Mesenchymal stem cell (in vitro differentiated cells and primary cell): ENCODE data around the gene TMPRSS6.

ENCODE experiments used
- DNase-seq: peaks from one replicate; pipeline ENCODE4 v3.0.0-alpha.2; 2013
- H2AFZ ChIP-seq: one replicate; pipeline ENCODE4 v1.6.1; 2013; ENCODE audit warnings: low read depth, mild to moderate bottlenecking, control low read depth, inconsistent platforms, low read length, moderate library complexity
- H2AK5ac ChIP-seq: 2 replicates; pipeline ENCODE4 v1.6.1; 2013; ENCODE audit warnings: low read length, moderate library complexity, mild to moderate bottlenecking, inconsistent platforms; ENCODE audit not compliant: severe bottlenecking
- H2BK120ac ChIP-seq: one replicate; pipeline ENCODE4 v1.6.1; 2013; ENCODE audit warnings: low read depth, mild to moderate bottlenecking, inconsistent platforms, low read length, moderate library complexity
- H2BK12ac ChIP-seq, 2 experiments: one replicate each; pipeline ENCODE4 v1.6.1; 2013; ENCODE audit warnings: inconsistent platforms in 2 of 2, low read length in 2 of 2, mild to moderate bottlenecking in 2 of 2, moderate library complexity in 2 of 2, control low read depth in 1 of 2
- H2BK15ac ChIP-seq: one replicate; pipeline ENCODE4 v1.6.1; 2013; ENCODE audit warnings: mild to moderate bottlenecking, low read depth, inconsistent platforms; ENCODE audit not compliant: poor library complexity, severe bottlenecking
- H2BK5ac ChIP-seq: 2 replicates; pipeline ENCODE4 v1.6.1; 2013; ENCODE audit warnings: low read depth, mild to moderate bottlenecking, low read length, control low read depth, inconsistent platforms; ENCODE audit not compliant: poor library complexity, severe bottlenecking
- H3K14ac ChIP-seq, 2 experiments: one replicate each; pipeline ENCODE4 v1.6.1; 2013; ENCODE audit warnings: inconsistent platforms in 2 of 2, low read length in 2 of 2, control low read depth in 1 of 2, mild to moderate bottlenecking in 1 of 2, moderate library complexity in 1 of 2
- H3K18ac ChIP-seq, 2 experiments: one replicate each; pipeline ENCODE4 v1.6.1; 2013; ENCODE audit warnings: inconsistent platforms in 2 of 2, low read length in 2 of 2, control low read depth in 1 of 2, low read depth in 1 of 2, mild to moderate bottlenecking in 1 of 2
- H3K23ac ChIP-seq, 2 experiments: one replicate each; pipeline ENCODE4 v1.6.1; 2013; ENCODE audit warnings: inconsistent platforms in 2 of 2, low read length in 2 of 2, mild to moderate bottlenecking in 2 of 2, moderate library complexity in 2 of 2, control low read depth in 1 of 2
- H3K27ac ChIP-seq: 2 replicates; pipeline ENCODE4 v1.5.1; 2013; ENCODE audit warnings: mild to moderate bottlenecking, moderate library complexity, low read length, control low read depth, inconsistent platforms; ENCODE audit not compliant: poor library complexity, severe bottlenecking
- H3K27me3 ChIP-seq, 2 experiments: 2 replicates each; pipeline versions ENCODE4 v1.6.1 to v1.7.0; 2013; ENCODE audit warnings: low read length in 2 of 2, mild to moderate bottlenecking in 2 of 2, moderate library complexity in 2 of 2, control low read depth in 1 of 2, inconsistent platforms in 1 of 2; ENCODE audit not compliant: control insufficient read depth in 1 of 2, insufficient read depth in 1 of 2
- H3K36me3 ChIP-seq, 2 experiments: 2 replicates each; pipeline versions ENCODE4 v1.6.1 to v1.7.0; 2013; ENCODE audit warnings: low read length in 2 of 2, control low read depth in 1 of 2, inconsistent platforms in 1 of 2, low read depth in 1 of 2, mild to moderate bottlenecking in 1 of 2; ENCODE audit not compliant: insufficient read depth in 2 of 2, control insufficient read depth in 1 of 2
- H3K4ac ChIP-seq, 2 experiments: one replicate each; pipeline ENCODE4 v1.6.1; 2013; ENCODE audit warnings: inconsistent platforms in 2 of 2, low read length in 2 of 2, mild to moderate bottlenecking in 2 of 2, moderate library complexity in 2 of 2, control low read depth in 1 of 2, low read depth in 1 of 2
- H3K4me1 ChIP-seq: 2 replicates; pipeline ENCODE4 v1.6.1; 2013; ENCODE audit warnings: low read depth, low read length, control low read depth; ENCODE audit not compliant: control insufficient read depth, insufficient read depth
- H3K4me2 ChIP-seq: 2 replicates; pipeline ENCODE4 v1.6.1; 2013; ENCODE audit warnings: low read length, mild to moderate bottlenecking, inconsistent platforms; ENCODE audit not compliant: poor library complexity, severe bottlenecking
- H3K4me3 ChIP-seq, 2 experiments: 2 replicates each; pipeline versions ENCODE4 v1.5.1 to v1.7.0; 2013; ENCODE audit warnings: low read length in 2 of 2, mild to moderate bottlenecking in 2 of 2, control low read depth in 1 of 2, low read depth in 1 of 2; ENCODE audit not compliant: insufficient read depth in 1 of 2
- H3K79me1 ChIP-seq: replicated peaks from 2 replicates; pipeline ENCODE4 v1.6.1; 2013; ENCODE audit warnings: mild to moderate bottlenecking, control low read depth, low read length, inconsistent platforms; ENCODE audit not compliant: poor library complexity, severe bottlenecking
- H3K9ac ChIP-seq: 2 replicates; pipeline ENCODE4 v1.7.0; 2013; ENCODE audit warnings: mild to moderate bottlenecking, low read length, moderate library complexity
- H3K9me3 ChIP-seq: 2 replicates; pipeline ENCODE4 v1.7.0; 2013; ENCODE audit warnings: mild to moderate bottlenecking, low read length; ENCODE audit not compliant: control insufficient read depth
- H4K8ac ChIP-seq: one replicate; pipeline ENCODE4 v1.6.1; 2013; ENCODE audit warnings: inconsistent platforms, mild to moderate bottlenecking, low read length, moderate library complexity
- H4K91ac ChIP-seq: one replicate; pipeline ENCODE4 v1.6.1; 2013; ENCODE audit warnings: mild to moderate bottlenecking, low read length, inconsistent platforms
- WGBS: methylation state at CpG from one replicate; pipeline ENCODE4 v1.1.7; 2013; ENCODE audit warnings: mixed read lengths; 5-methylcytosine and 5-hydroxymethylcytosine counted together

Gene TMPRSS6

DNA sequence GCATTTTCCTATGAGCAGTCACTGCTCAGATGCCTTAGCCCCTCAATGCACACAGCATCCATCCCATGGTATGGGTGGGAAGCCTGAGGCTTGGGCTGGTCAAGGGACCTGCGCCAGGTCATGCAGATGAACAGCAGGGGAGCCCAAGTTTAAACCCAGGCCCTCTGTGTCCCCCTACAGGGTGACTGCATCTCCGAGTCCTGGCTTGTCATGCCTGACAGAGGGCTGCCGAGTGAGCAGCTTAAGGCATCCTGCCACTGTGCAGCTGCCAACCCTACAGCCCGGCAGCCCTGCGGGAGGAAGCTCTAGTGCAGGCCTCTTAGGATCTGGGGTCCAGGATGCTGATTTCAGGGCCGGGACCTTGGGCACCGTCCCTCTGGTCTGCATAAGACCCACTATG, 30.2 kb upstream of the TMPRSS6 start:
- Histone ChIP-seq H3K18ac (no peak overlapping the region), H4K91ac (no peak overlapping the region), H2BK5ac (no peak overlapping the region), H2BK15ac (no peak overlapping the region), H4K8ac (no peak overlapping the region), H3K23ac (no peak overlapping the region), H3K4me3 (no peak overlapping the region), H3K9ac (no peak overlapping the region), H2AK5ac (no peak overlapping the region), H3K9me3 (no peaks in the 10 kb centered on the region), H3K14ac (no peak overlapping the region), H3K4me2 (no peak overlapping the region), H3K27me3 (peaks cover 25 to 61% of the 10 kb centered on the region in 2 experiments), H3K79me1 (no peaks in the 10 kb centered on the region), H3K27ac (no peak overlapping the region), H2BK120ac (no peak overlapping the region), H3K4me1 (peaks cover 6% of the 10 kb centered on the region), H3K36me3 (no peaks in the 10 kb centered on the region), H2AFZ (no peak overlapping the region), H3K4ac (no peak overlapping the region), H2BK12ac (no peak overlapping the region)
- no peak for DNase-seq
- 90% methylated on average over 7 of the region's 7 CpGs for WGBS

DNA sequence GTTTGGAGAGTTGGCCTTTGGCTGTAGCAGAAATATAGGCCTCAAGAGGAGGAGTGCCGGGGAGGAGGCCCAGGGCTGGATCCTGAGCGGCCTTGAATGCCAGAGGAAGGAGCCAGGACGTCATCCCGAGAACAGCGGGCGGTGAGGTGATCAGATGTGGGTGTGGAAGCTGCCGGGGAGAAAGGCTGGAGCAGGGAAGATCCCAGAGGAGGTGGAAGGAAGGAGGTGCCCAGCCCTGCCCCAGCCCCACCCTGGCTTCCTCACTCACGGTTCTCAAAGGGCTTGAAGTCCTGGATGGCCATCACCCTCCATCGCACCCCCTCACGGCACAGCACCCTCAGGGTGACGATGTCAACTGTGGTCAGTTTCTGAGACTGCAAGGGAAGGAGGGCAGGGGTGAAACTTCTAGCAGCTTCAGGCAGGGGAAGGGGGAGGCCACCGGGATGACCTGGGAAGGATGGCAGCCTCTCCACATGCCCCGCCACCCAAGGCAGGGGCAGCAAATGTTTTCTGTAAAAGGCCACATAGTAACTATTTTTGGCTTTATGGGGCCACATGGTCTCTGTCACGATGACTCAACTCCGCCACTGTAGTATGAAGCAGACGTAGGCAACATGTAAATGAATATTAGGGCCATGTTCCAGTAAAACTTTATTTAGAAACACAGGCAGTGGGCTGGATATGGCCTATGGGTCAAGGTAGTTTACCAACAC, 29.5 kb upstream of the TMPRSS6 start:
- Histone ChIP-seq H2BK120ac (no peak overlapping the region), H3K9me3 (no peaks in the 10 kb centered on the region), H2BK5ac (no peak overlapping the region), H3K14ac (peak overlapping the region in 1 of 2 experiments; percentile 53), H2BK15ac (no peak overlapping the region), H3K36me3 (no peaks in the 10 kb centered on the region), H3K79me1 (no peaks in the 10 kb centered on the region), H2BK12ac (no peak overlapping the region), H4K8ac (no peak overlapping the region), H3K27me3 (peaks cover 27 to 54% of the 10 kb centered on the region in 2 experiments), H3K4me1 (peaks cover 6% of the 10 kb centered on the region), H3K4ac (no peak overlapping the region), H3K18ac (no peak overlapping the region), H3K23ac (no peak overlapping the region), H3K4me2 (no peak overlapping the region), H3K27ac (no peak overlapping the region), H3K9ac (no peak overlapping the region), H3K4me3 (no peak overlapping the region), H2AK5ac (no peak overlapping the region), H2AFZ (no peak overlapping the region), H4K91ac (no peak overlapping the region)
- WGBS: 82% methylated on average over 16 of the region's 16 CpGs
- peak; percentile 63 for DNase-seq

GRCh38 chr22:37137903-37138665, 28.6 kb upstream of the TMPRSS6 start:
- H3K27ac ChIP-seq: no peak overlapping the region
- H4K8ac ChIP-seq: no peak overlapping the region
- H3K4me1 ChIP-seq: peaks cover 6% of the 10 kb centered on the region
- H3K4me3 ChIP-seq: no peak overlapping the region
- H3K36me3 ChIP-seq: no peaks in the 10 kb centered on the region
- H3K27me3 ChIP-seq: peaks cover 27 to 45% of the 10 kb centered on the region in 2 experiments
- no peak overlapping the region for H3K4ac ChIP-seq
- H3K9ac ChIP-seq: no peak overlapping the region
- DNase-seq: no peak
- peak overlapping the region in 1 of 2 experiments; percentile 25 for H2BK12ac ChIP-seq
- H3K79me1 ChIP-seq: no peaks in the 10 kb centered on the region
- H2BK120ac ChIP-seq: no peak overlapping the region
- H2BK5ac ChIP-seq: no peak overlapping the region
- H3K9me3 ChIP-seq: no peaks in the 10 kb centered on the region
- no peak overlapping the region for H3K23ac ChIP-seq
- no peak overlapping the region for H3K4me2 ChIP-seq
- 82% methylated on average over 5 of the region's 6 CpGs for WGBS
- no peak overlapping the region for H2AFZ ChIP-seq
- H2AK5ac ChIP-seq: no peak overlapping the region
- no peak overlapping the region for H3K14ac ChIP-seq
- H4K91ac ChIP-seq: no peak overlapping the region
- no peak overlapping the region for H2BK15ac ChIP-seq
- no peak overlapping the region for H3K18ac ChIP-seq

- no peak overlapping the region for H3K9ac ChIP-seq
- H2AK5ac ChIP-seq: no peak overlapping the region
- H3K4ac ChIP-seq: no peak overlapping the region
- H3K14ac ChIP-seq: no peak overlapping the region
- DNase-seq: no peak
- no peak overlapping the region for H4K91ac ChIP-seq
- H2AFZ ChIP-seq: no peak overlapping the region
- H3K36me3 ChIP-seq: no peaks in the 10 kb centered on the region
- H3K79me1 ChIP-seq: no peaks in the 10 kb centered on the region
- H3K9me3 ChIP-seq: no peaks in the 10 kb centered on the region
- no peak overlapping the region for H3K27ac ChIP-seq
- H2BK12ac ChIP-seq: no peak overlapping the region
- H2BK5ac ChIP-seq: no peak overlapping the region
- no peak overlapping the region for H2BK15ac ChIP-seq
- peak overlapping the region in 1 of 2 experiments; percentile 37 for H3K18ac ChIP-seq
- H3K23ac ChIP-seq: no peak overlapping the region
- WGBS: 92% methylated on average over 8 of the region's 8 CpGs
- H3K4me1 ChIP-seq: peaks cover 6% of the 10 kb centered on the region
- no peak overlapping the region for H3K4me3 ChIP-seq
- H3K27me3 ChIP-seq: peaks cover 35 to 46% of the 10 kb centered on the region in 2 experiments
- no peak overlapping the region for H3K4me2 ChIP-seq
- H2BK120ac ChIP-seq: no peak overlapping the region
- no peak overlapping the region for H4K8ac ChIP-seq
Observed at GRCh38 chr22:37137131-37137530, 27.6 kb upstream of the TMPRSS6 start.
